PC-9 (cell line): ENCODE data around the gene MBNL2.

Experiments used
- CTCF ChIP-seq: fragments of 200-600 bp; sonication (generic); conservative IDR thresholded peaks from 2 replicates; pipeline ENCODE4 v1.6.1; 2017; ENCODE audit warnings: mixed run types, antibody characterized with exemption, mild to moderate bottlenecking, moderate library complexity
- EZH2 ChIP-seq: fragments of 200-600 bp; sonication (generic); IDR thresholded peaks from 2 replicates; pipeline ENCODE4 v1.8.0; 2017; ENCODE audit warnings: antibody characterized with exemption, low read depth

GRCh38 chr13:97339988-97340749 is 118.0 kb downstream of the MBNL2 start:
- TF ChIP-seq CTCF = no peak
- TF ChIP-seq EZH2 = no peak
